ENCODE data around the gene TIGD3. TPM values are rescaled to one million over a fixed set of nuclear protein-coding genes. Genes with fewer than 3 reads are reported as not detected.

The TIGD3 gene
- total and polyA plus RNA-seq, 10 of the 15 experiments (the other 5 are each of a cell fraction or from before 2014, with no cell fraction given), result 0.13 to 1.4 (median 0.57) TPM

- ChIA-PET SMC1A (ENCODE audit: uncharacterized antibody, unreplicated experiment) (interaction anchor here (0.7 kb wide), 1 partner anchor 22 kb away, joined by 3 read pairs; no protein-coding TSS in a partner anchor), RAD21 (ENCODE audit: unreplicated experiment) (no interaction called here), CTCF (no interaction called here), POLR2A (no interaction called here)
- TF ChIP-seq NR2C1 (IDR thresholded peaks at IDR 0.05), result no peak
- no peak for TF ChIP-seq RAD51 (IDR thresholded peaks at IDR 0.05)
- TF ChIP-seq IKZF2 (IDR thresholded peaks at IDR 0.05), result no peak
- TF ChIP-seq RELA (IDR thresholded peaks at IDR 0.05; ENCODE audit: borderline replicate concordance, partially characterized antibody), result no peak
- no peak for TF ChIP-seq NFYB (IDR thresholded peaks at IDR 0.05; ENCODE audit: insufficient read depth, low read depth, low read length)
- no peak for TF ChIP-seq CREB1 (IDR thresholded peaks at IDR 0.05; ENCODE audit: low read depth)
- TF ChIP-seq CREM (IDR thresholded peaks at IDR 0.05; ENCODE audit: low read depth), result no peak
- no peak for TF ChIP-seq E4F1 (IDR thresholded peaks at IDR 0.05; ENCODE audit: borderline replicate concordance, partially characterized antibody)
- no peak for TF ChIP-seq JUNB (IDR thresholded peaks at IDR 0.05)
- no peak for TF ChIP-seq ZNF384 (IDR thresholded peaks at IDR 0.05; ENCODE audit: borderline replicate concordance, low read depth, low read length)
- TF ChIP-seq MTA2 (IDR thresholded peaks at IDR 0.05; ENCODE audit: low read depth), result no peak
- no peak for TF ChIP-seq NR2F1 (conservative IDR thresholded peaks at IDR 0.05)
- TF ChIP-seq IRF3 (IDR thresholded peaks at IDR 0.05), result no peak
- no peak for TF ChIP-seq SIN3A (IDR thresholded peaks at IDR 0.05; ENCODE audit: low read depth, low read length)
- no peak for TF ChIP-seq TCF3 (IDR thresholded peaks at IDR 0.05; ENCODE audit: borderline replicate concordance, insufficient read depth, low read depth, low read length)
- no peak for TF ChIP-seq USF1 (IDR thresholded peaks at IDR 0.05; ENCODE audit: borderline replicate concordance, extremely low read length, insufficient read depth, low read depth, low read length)
- no peak for TF ChIP-seq CTCF (IDR thresholded peaks at IDR 0.05 in 2 of 3, conservative IDR thresholded peaks at IDR 0.05 in 1 of 3; ENCODE audit: control insufficient read depth in 2 of 3, extremely low read depth in 1 of 3, insufficient read depth in 1 of 3, low read depth in 3 of 3, low read length in 3 of 3)
- no peak for TF ChIP-seq HDGF (IDR thresholded peaks at IDR 0.05)
- no TSS peak for BruUV-seq (replicated peaks)
- whole genome bisulfite sequencing (ENCODE audit: insufficient coverage, insufficient replicate concordance, low lambda C conversion rate, missing lambda C conversion rate), result 95% methylated on average over 20 of the region's 20 CpGs
- H3K9ac ChIP-seq (ENCODE audit: control insufficient read depth, insufficient read depth, low read length), result no peak overlapping the region
- H3K4me1 ChIP-seq (ENCODE audit: control insufficient read depth, insufficient read depth, low read length), result peaks cover 17% of the 10 kb centered on the region
- H3K79me2 ChIP-seq (ENCODE audit: control insufficient read depth, insufficient read depth, low read length), result peaks cover 22% of the 10 kb centered on the region
- intact Hi-C loops (cut with micrococcal nuclease; ENCODE audit: unreplicated experiment), result no loop called here
- ATAC-seq (no peak), FAIRE-seq (no peak), DNase-seq (ENCODE audit: low read depth, low spot score) (no peak)
- no peak overlapping the region for H2AFZ ChIP-seq (ENCODE audit: control insufficient read depth, low read depth, low read length)
- H3K9me3 ChIP-seq (replicated peaks; ENCODE audit: control insufficient read depth, insufficient read depth, low read length), result no peaks in the 10 kb centered on the region
- peaks cover 8 to 30% of the 10 kb centered on the region in 2 experiments for H3K36me3 ChIP-seq (ENCODE audit: control insufficient read depth in 2 of 2, insufficient read depth in 2 of 2, low read length in 1 of 2)
- in situ Hi-C loops (cut with MboI), result no loop called here
- H3K27me3 ChIP-seq (replicated peaks in 1 of 2; ENCODE audit: control insufficient read depth in 2 of 2, insufficient read depth in 2 of 2, low read length in 1 of 2), result no peaks in the 10 kb centered on the region
- H3K27ac ChIP-seq (ENCODE audit: control insufficient read depth, insufficient read depth), result no peak overlapping the region
- H3K4me2 ChIP-seq (ENCODE audit: control insufficient read depth, insufficient read depth), result no peak overlapping the region
- H4K20me1 ChIP-seq (ENCODE audit: control insufficient read depth, insufficient read depth), result no peaks in the 10 kb centered on the region
- no peak overlapping the region for H3K4me3 ChIP-seq
These were observed 39.6 kb downstream of the TIGD3 start for GRCh38 chr11:65394125-65394536.
